K562 (cell line): ENCODE data around the gene TLE6. TPM values are rescaled to one million over a fixed set of nuclear protein-coding genes. Genes with fewer than 3 reads are reported as not detected.

Experiments
- ATF4 ChIP-seq: fragments of 450-650 bp; formaldehyde crosslinking; IDR thresholded peaks from 2 replicates; pipeline ENCODE4 v1.4.0; 2022; ENCODE audit warnings: mild to moderate bottlenecking, moderate library complexity
- BRCA1 ChIP-seq, 2 experiments: fragments of 450-650 bp in 1 of 2; sonication (generic) in 1 of 2; formaldehyde crosslinking in 1 of 2; IDR thresholded peaks; 2 replicates each; pipeline versions ENCODE4 v1.5.0 to v1.6.1; 2017 to 2020; ENCODE audit warnings: mild to moderate bottlenecking in 1 of 2, missing genetic modification reagents in 1 of 2
- BRD9 ChIP-seq: fragments of 450-650 bp; IDR thresholded peaks from 2 replicates; pipeline ENCODE4 v1.6.1; 2018; ENCODE audit warnings: low read depth; ENCODE audit not compliant: partially characterized antibody
- CCNT2 ChIP-seq: IDR thresholded peaks from 2 replicates; pipeline ENCODE4 v1.6.1; 2011; ENCODE audit warnings: borderline replicate concordance, low read depth, mild to moderate bottlenecking, moderate library complexity, mixed read lengths, low read length; ENCODE audit not compliant: insufficient read length; ENCODE audit errors: extremely low read depth
- CHD1 ChIP-seq: fragments of 200-600 bp; sonication (generic); IDR thresholded peaks from one replicate; pipeline ENCODE4 v1.6.1; 2012; ENCODE audit warnings: mild to moderate bottlenecking, moderate library complexity, low read length, inconsistent platforms
- ELF2 ChIP-seq: fragments of 250-450 bp; sonication (Bioruptor Pico); IDR thresholded peaks from 2 replicates; pipeline ENCODE4 v1.5.0; 2021; ENCODE audit warnings: mild to moderate bottlenecking
- HCFC1 ChIP-seq: IDR thresholded peaks from 2 replicates; pipeline ENCODE4 v1.6.1; 2012; ENCODE audit warnings: low read depth, low read length, improper control_type of control experiment
- JUND ChIP-seq, 2 experiments: IDR thresholded peaks; 2 replicates in 1 of 2; 3 replicates in 1 of 2; pipeline ENCODE4 v1.6.1; 2011; ENCODE audit warnings: borderline replicate concordance in 2 of 2, low read depth in 2 of 2, low read length in 2 of 2, improper control_type of control experiment in 1 of 2, missing biosample characterization in 1 of 2, missing genetic modification characterization in 1 of 2, missing genetic modification reagents in 1 of 2
- KAT8 ChIP-seq: fragments of 450-650 bp; IDR thresholded peaks from 2 replicates; pipeline ENCODE4 v1.6.1; 2016; ENCODE audit warnings: low read depth, mild to moderate bottlenecking
- LEF1 ChIP-seq: fragments of 450-650 bp; IDR thresholded peaks from 2 replicates; pipeline ENCODE4 v1.6.1; 2016; ENCODE audit warnings: mild to moderate bottlenecking
- MCM3 ChIP-seq: fragments of 450-650 bp; IDR thresholded peaks from 2 replicates; pipeline ENCODE4 v1.6.1; 2016
- MECOM ChIP-seq: fragments of 250-450 bp; sonication (Bioruptor Pico); IDR thresholded peaks from 2 replicates; pipeline ENCODE4 v1.8.0; 2022; ENCODE audit warnings: inconsistent platforms
- PHTF2 ChIP-seq: fragments of 250-450 bp; sonication (Bioruptor Pico); IDR thresholded peaks from 2 replicates; pipeline ENCODE4 v1.5.0; 2021; ENCODE audit warnings: mild to moderate bottlenecking
- PML ChIP-seq: IDR thresholded peaks from 2 replicates; pipeline ENCODE4 v1.6.1; 2012; ENCODE audit warnings: low read length, inconsistent platforms
- SNRNP70 ChIP-seq: fragments of 200-400 bp; formaldehyde crosslinking; optimal IDR thresholded peaks from 2 replicates; pipeline ENCODE3; 2017; ENCODE audit warnings: low read depth, low read length
- TFE3 ChIP-seq: fragments of 450-650 bp; formaldehyde crosslinking; IDR thresholded peaks from 2 replicates; pipeline ENCODE4 v1.4.0; 2020; ENCODE audit warnings: mild to moderate bottlenecking, mixed read lengths
- ZNF408 ChIP-seq: fragments of 250-450 bp; sonication (Bioruptor Pico); IDR thresholded peaks from 2 replicates; pipeline ENCODE4 v1.4.0; 2020; ENCODE audit warnings: low read depth, mild to moderate bottlenecking, moderate library complexity
- ZNF518B ChIP-seq: fragments of 250-450 bp; sonication (Bioruptor Pico); IDR thresholded peaks from 2 replicates; pipeline ENCODE4 v1.5.0; 2021; ENCODE audit warnings: mild to moderate bottlenecking, moderate library complexity
- ZNF79 ChIP-seq: fragments of 250-450 bp; sonication (Bioruptor Pico); IDR thresholded peaks from 2 replicates; pipeline ENCODE4 v1.4.0; 2020; ENCODE audit warnings: low read depth, mild to moderate bottlenecking, moderate library complexity
- polyA plus RNA-seq, 8 experiments: library from polyadenylated mRNA; depleted of rRNA in 4 of 8; stranded (reverse) in 5 of 8; unstranded in 3 of 8; fragments of >200 nt; fragmentation: Nextera tagmentation in 2 of 8; fragmentation: Illumina TruSeq in 1 of 8; extraction: Ambion mirVana in 2 of 8; extraction: Trizol in 1 of 8; gene quantifications; 2 replicates each; pipeline versions ENCODE4 v1.2.1 to v1.2.3, GENCODE V29; 2011 to 2014; ENCODE audit warnings: inconsistent platforms in 1 of 8, missing spikeins in 1 of 8
- total RNA-seq, 7 experiments: library from RNA; depleted of rRNA in 6 of 7; stranded (reverse); fragments of >200 nt in 6 of 7; fragmentation: Illumina TruSeq in 2 of 7; extraction: Trizol in 2 of 7; gene quantifications; 2 replicates each; pipeline versions ENCODE4 v1.2.1 to v1.2.3, GENCODE V29; 2011 to 2021; ENCODE audit warnings: low replicate concordance in 1 of 7
- TF ChIP-seq, protein P1 (sequence below): sonication (generic); formaldehyde crosslinking; IDR thresholded peaks from 2 replicates; pipeline ENCODE4 v1.8.0; 2023; ENCODE audit warnings: mild to moderate bottlenecking, missing genetic modification reagents

The TLE6 gene
- total and polyA plus RNA-seq, 9 of the 15 experiments (the other 6 are each of a cell fraction or from before 2014, with no cell fraction given): 1.1 to 6.1 (median 2.5) TPM

GRCh38 chr19:2944775-2945574 is 32.4 kb upstream of the TLE6 start, which contains the start of gene ZNF77 (continued):
- TF ChIP-seq ZNF518B: no peak
- 0 out of 2 replicates have a peak, but pooled peaks have one; percentile 58 for TF ChIP-seq ELF2 (CRISPR knock-in tag)
- peak; percentile 27; the same call in 1 of the 2 replicates for TF ChIP-seq PML
- no peak; the same call in 1 of the 2 replicates for TF ChIP-seq ATF4
- peak; percentile 77 for TF ChIP-seq JUND (IDR thresholded peaks at IDR 0.05; ENCODE audit: borderline replicate concordance, low read depth, low read length)
- peak; percentile 58; the same call in 1 of the 3 replicates for TF ChIP-seq JUND (tag; IDR thresholded peaks at IDR 0.05; ENCODE audit: borderline replicate concordance, low read depth, low read length)
- TF ChIP-seq ZNF79: 0 out of 2 replicates have a peak, but pooled peaks have one; percentile 41
- TF ChIP-seq KAT8: no peak
- TF ChIP-seq ZNF408 (CRISPR knock-in tag): no peak
- no peak for TF ChIP-seq BRD9
- no peak for TF ChIP-seq HCFC1
- no peak for TF ChIP-seq BRCA1 (IDR thresholded peaks at IDR 0.05)
- no peak for TF ChIP-seq BRCA1 (CRISPR knock-in tag; IDR thresholded peaks at IDR 0.05)
- TF ChIP-seq CHD1: no peak
- TF ChIP-seq MECOM: no peak; the same call in 1 of the 2 replicates
- TF ChIP-seq MCM3: no peak
- TF ChIP-seq SNRNP70: no peak
- peak; percentile 59 for TF ChIP-seq CCNT2
- TF ChIP-seq, protein P1, sequence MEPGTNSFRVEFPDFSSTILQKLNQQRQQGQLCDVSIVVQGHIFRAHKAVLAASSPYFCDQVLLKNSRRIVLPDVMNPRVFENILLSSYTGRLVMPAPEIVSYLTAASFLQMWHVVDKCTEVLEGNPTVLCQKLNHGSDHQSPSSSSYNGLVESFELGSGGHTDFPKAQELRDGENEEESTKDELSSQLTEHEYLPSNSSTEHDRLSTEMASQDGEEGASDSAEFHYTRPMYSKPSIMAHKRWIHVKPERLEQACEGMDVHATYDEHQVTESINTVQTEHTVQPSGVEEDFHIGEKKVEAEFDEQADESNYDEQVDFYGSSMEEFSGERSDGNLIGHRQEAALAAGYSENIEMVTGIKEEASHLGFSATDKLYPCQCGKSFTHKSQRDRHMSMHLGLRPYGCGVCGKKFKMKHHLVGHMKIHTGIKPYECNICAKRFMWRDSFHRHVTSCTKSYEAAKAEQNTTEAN: no peak
- no peak for TF ChIP-seq PHTF2
- 0 out of 2 replicates have a peak, but pooled peaks have one; percentile 13 for TF ChIP-seq TFE3 (CRISPR knock-in tag)
- TF ChIP-seq LEF1: peak; percentile 49; the same call in 1 of the 2 replicates
